SH-SY5Y (cell line): ENCODE data around the gene RUFY1.

ENCODE experiments used
- GATA2 ChIP-seq: IDR thresholded peaks from 2 replicates; pipeline ENCODE4 v1.6.1; 2011; ENCODE audit warnings: mild to moderate bottlenecking, low read depth, low read length
- GATA3 ChIP-seq: IDR thresholded peaks from 2 replicates; pipeline ENCODE4 v1.6.1; 2011; ENCODE audit warnings: low read depth, mild to moderate bottlenecking, low read length, moderate library complexity

DNA sequence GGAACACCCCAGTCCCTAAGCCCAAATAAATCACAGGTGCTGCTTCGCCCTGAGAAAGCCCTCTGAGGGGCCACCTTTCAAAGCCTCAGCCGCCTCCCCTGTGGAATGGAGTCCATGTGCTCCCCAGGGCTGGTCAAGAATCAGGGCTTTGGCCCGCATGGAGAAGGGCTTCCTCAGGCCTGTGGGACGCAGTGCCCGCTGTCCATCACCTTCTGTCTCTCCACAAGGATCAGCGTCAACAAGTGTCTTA, 56.5 kb downstream of the RUFY1 start:
- TF ChIP-seq GATA2 (no peak), GATA3 (no peak)
